ENCODE measurements around the gene ZNF385B.

DNA sequence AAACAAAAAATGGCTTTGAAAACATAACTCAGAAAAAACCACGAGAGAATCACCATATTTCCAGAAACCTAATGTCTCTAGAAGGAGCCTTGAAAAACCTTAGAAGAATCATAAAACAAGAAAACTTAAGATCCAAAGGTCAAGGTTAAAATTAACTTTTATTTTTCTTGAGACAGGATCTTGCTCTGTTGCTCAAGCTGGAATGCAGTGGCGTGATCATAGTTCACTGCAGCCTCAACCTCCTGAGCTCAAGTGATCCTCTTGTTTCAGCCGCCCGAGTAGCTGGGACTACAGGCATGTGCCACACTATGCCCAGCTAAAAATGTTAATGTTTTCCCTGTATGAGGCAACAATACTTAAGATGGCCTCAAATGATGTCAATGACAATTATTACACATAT lies 342.6 kb downstream of the ZNF385B start:
- TF ChIP-seq, protein P1, sequence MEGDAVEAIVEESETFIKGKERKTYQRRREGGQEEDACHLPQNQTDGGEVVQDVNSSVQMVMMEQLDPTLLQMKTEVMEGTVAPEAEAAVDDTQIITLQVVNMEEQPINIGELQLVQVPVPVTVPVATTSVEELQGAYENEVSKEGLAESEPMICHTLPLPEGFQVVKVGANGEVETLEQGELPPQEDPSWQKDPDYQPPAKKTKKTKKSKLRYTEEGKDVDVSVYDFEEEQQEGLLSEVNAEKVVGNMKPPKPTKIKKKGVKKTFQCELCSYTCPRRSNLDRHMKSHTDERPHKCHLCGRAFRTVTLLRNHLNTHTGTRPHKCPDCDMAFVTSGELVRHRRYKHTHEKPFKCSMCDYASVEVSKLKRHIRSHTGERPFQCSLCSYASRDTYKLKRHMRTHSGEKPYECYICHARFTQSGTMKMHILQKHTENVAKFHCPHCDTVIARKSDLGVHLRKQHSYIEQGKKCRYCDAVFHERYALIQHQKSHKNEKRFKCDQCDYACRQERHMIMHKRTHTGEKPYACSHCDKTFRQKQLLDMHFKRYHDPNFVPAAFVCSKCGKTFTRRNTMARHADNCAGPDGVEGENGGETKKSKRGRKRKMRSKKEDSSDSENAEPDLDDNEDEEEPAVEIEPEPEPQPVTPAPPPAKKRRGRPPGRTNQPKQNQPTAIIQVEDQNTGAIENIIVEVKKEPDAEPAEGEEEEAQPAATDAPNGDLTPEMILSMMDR (IDR thresholded peaks at IDR 0.05) = no peak
- TF ChIP-seq POLR2A (IDR thresholded peaks at IDR 0.05) = no peak

Measured in adrenal gland (tissue), 5 donors.